ENCODE measurements around the gene CTSZ. TPM values are rescaled to one million over a fixed set of nuclear protein-coding genes. Genes with fewer than 3 reads are reported as not detected.
A peak's percentile ranks its signal among the peaks of the same experiment; 100 is the strongest.

Gene CTSZ
- total and polyA plus RNA-seq, 4 donors = 11.8 to 233 (median 188) TPM

GRCh38 chr20:59043698-59044097 is 36.6 kb upstream of the CTSZ start:
- TF ChIP-seq NR2F2 (IDR thresholded peaks at IDR 0.05) = no peak
- no peak for TF ChIP-seq ATF3 (IDR thresholded peaks at IDR 0.05)
- TF ChIP-seq ZBTB33 (IDR thresholded peaks at IDR 0.05) = no peak
- TF ChIP-seq YY1 (IDR thresholded peaks at IDR 0.05) = no peak
- no peak for TF ChIP-seq MAX (IDR thresholded peaks at IDR 0.05)
- no peak for TF ChIP-seq HNF4A (conservative IDR thresholded peaks at IDR 0.05)
- no peak for TF ChIP-seq REST (IDR thresholded peaks at IDR 0.05)
- TF ChIP-seq TAF1 (conservative IDR thresholded peaks at IDR 0.05) = no peak
- no peak for TF ChIP-seq FOXA2 (IDR thresholded peaks at IDR 0.05)
- no peak for TF ChIP-seq GABPA (IDR thresholded peaks at IDR 0.05 in 1 of 2, conservative IDR thresholded peaks at IDR 0.05 in 1 of 2)
- TF ChIP-seq EGR1 (IDR thresholded peaks at IDR 0.05; ENCODE audit: low read depth in 2 of 2) = no peak
- no peak for TF ChIP-seq JUND (IDR thresholded peaks at IDR 0.05)
- no peak for TF ChIP-seq RAD21 (IDR thresholded peaks at IDR 0.05)
- no peak for TF ChIP-seq FOXA1 (IDR thresholded peaks at IDR 0.05)
- 89% methylated on average over 3 of the region's 3 CpGs for WGBS
- no peak overlapping the region for H3K9ac ChIP-seq (ENCODE audit: low read depth in 1 of 2, low read length in 2 of 2)

GRCh38 chr20:59042796-59043631 is 36.0 kb upstream of the CTSZ start:
- no peaks in the 10 kb centered on the region for H3K9me3 ChIP-seq (ENCODE audit: control insufficient read depth in 4 of 4, low read length in 3 of 4)
- WGBS = 17% methylated on average over 66 of the region's 66 CpGs
- DNase-seq (ENCODE audit: low spot score) = peak; percentile 95
- H3K36me3 ChIP-seq (ENCODE audit: control insufficient read depth in 4 of 4, insufficient read depth in 3 of 4, low read depth in 1 of 4, low read length in 3 of 4) = peaks cover 0 to 2% (median 1%) of the 10 kb centered on the region in 4 donors
- H3K4me1 ChIP-seq (ENCODE audit: control insufficient read depth in 4 of 4, insufficient read depth in 4 of 4, low read length in 3 of 4) = peaks cover 6 to 26% (median 21%) of the 10 kb centered on the region in 4 donors
- peak overlapping the region; percentile 72 to 83 for H3K27ac ChIP-seq (ENCODE audit: low read depth in 1 of 2, low read length in 2 of 2)
- H3K9ac ChIP-seq (ENCODE audit: low read depth in 1 of 2, low read length in 2 of 2) = no peak overlapping the region
- no peaks in the 10 kb centered on the region for H3K27me3 ChIP-seq (ENCODE audit: control insufficient read depth in 4 of 4, insufficient read depth in 4 of 4, low read length in 3 of 4)
- H3K4me3 ChIP-seq (ENCODE audit: low read depth in 1 of 3, low read length in 3 of 3) = peak overlapping the region; percentile 76 to 93 (median 84)
- TF ChIP-seq YY1 (IDR thresholded peaks at IDR 0.05) = peak; percentile 10
- no peak for TF ChIP-seq EGR1 (IDR thresholded peaks at IDR 0.05; ENCODE audit: low read depth in 2 of 2)
- TF ChIP-seq RXRA (IDR thresholded peaks at IDR 0.05) = peak; percentile 56 to 58
- TF ChIP-seq JUND (IDR thresholded peaks at IDR 0.05) = no peak
- peak; percentile 21 for TF ChIP-seq REST (IDR thresholded peaks at IDR 0.05)
- TF ChIP-seq TAF1 (conservative IDR thresholded peaks at IDR 0.05) = no peak
- TF ChIP-seq CTCF (IDR thresholded peaks at IDR 0.05; ENCODE audit: low read depth, low read length, missing input control) = peak; percentile 33
- no peak for TF ChIP-seq ZBTB33 (IDR thresholded peaks at IDR 0.05)
- no peak for TF ChIP-seq FOXA1 (IDR thresholded peaks at IDR 0.05)
- no peak for TF ChIP-seq HNF4A (conservative IDR thresholded peaks at IDR 0.05)

More at GRCh38 chr20:59043698-59044097, 36.6 kb upstream of the CTSZ start:
- Histone ChIP-seq H3K27ac (ENCODE audit: low read depth in 1 of 2, low read length in 2 of 2) (no peak overlapping the region), H3K4me3 (ENCODE audit: low read depth in 1 of 3, low read length in 3 of 3) (no peak overlapping the region), H3K36me3 (ENCODE audit: control insufficient read depth in 4 of 4, insufficient read depth in 3 of 4, low read depth in 1 of 4, low read length in 3 of 4) (no peaks in the 10 kb centered on the region), H3K27me3 (ENCODE audit: control insufficient read depth in 4 of 4, insufficient read depth in 4 of 4, low read length in 3 of 4) (no peaks in the 10 kb centered on the region), H3K4me1 (ENCODE audit: control insufficient read depth in 4 of 4, insufficient read depth in 4 of 4, low read length in 3 of 4) (peaks cover 6 to 26% (median 21%) of the 10 kb centered on the region in 4 donors), H3K9me3 (ENCODE audit: control insufficient read depth in 4 of 4, low read length in 3 of 4) (no peaks in the 10 kb centered on the region)
- DNase-seq (ENCODE audit: low spot score) = no peak
